Endothelial cell of umbilical vein (primary cell): ENCODE results near the gene BCL11A.

ENCODE experiments used
- EZH2 ChIP-seq: IDR thresholded peaks from 2 replicates; pipeline ENCODE4 v1.6.1; 2012; ENCODE audit warnings: borderline replicate concordance, low read depth, mild to moderate bottlenecking, moderate library complexity, low read length, inconsistent platforms; ENCODE audit not compliant: severe bottlenecking
- GATA2 ChIP-seq: IDR thresholded peaks from 2 replicates; pipeline ENCODE4 v1.7.0; 2011; ENCODE audit warnings: low read depth, mild to moderate bottlenecking, moderate library complexity, mixed read lengths, low read length; ENCODE audit not compliant: insufficient read length, insufficient read depth
- JUN ChIP-seq: IDR thresholded peaks from 2 replicates; pipeline ENCODE4 v1.6.1; 2011; ENCODE audit warnings: borderline replicate concordance, low read depth; ENCODE audit not compliant: insufficient read length, insufficient read depth
- MAX ChIP-seq: IDR thresholded peaks from 2 replicates; pipeline ENCODE4 v1.6.1; 2011; ENCODE audit not compliant: insufficient read depth, insufficient read length
- MYC ChIP-seq: IDR thresholded peaks from one replicate; pipeline ENCODE4 v1.6.1; 2011; ENCODE audit warnings: mild to moderate bottlenecking, low read depth, low read length
- POLR2AphosphoS5 ChIP-seq: IDR thresholded peaks from 2 replicates; pipeline ENCODE4 v1.6.1; 2012; ENCODE audit warnings: low read depth, mild to moderate bottlenecking, control low read depth, low read length, moderate library complexity; ENCODE audit not compliant: insufficient read depth
- TF ChIP-seq, protein P1 (sequence below), 2 donors: IDR thresholded peaks; 1 replicate in 1 of 2; 2 replicates in 1 of 2; pipeline ENCODE4 v1.5.1; 2011; ENCODE audit warnings: low read length in 2 of 2, mild to moderate bottlenecking in 2 of 2, moderate library complexity in 2 of 2, control low read depth in 1 of 2, inconsistent platforms in 1 of 2, low read depth in 1 of 2; ENCODE audit not compliant: insufficient read depth in 1 of 2; ENCODE audit errors: extremely low read depth in 1 of 2

GRCh38 chr2:60512641-60513040 lies 40.8 kb downstream of the BCL11A start:
- TF ChIP-seq, protein P1, sequence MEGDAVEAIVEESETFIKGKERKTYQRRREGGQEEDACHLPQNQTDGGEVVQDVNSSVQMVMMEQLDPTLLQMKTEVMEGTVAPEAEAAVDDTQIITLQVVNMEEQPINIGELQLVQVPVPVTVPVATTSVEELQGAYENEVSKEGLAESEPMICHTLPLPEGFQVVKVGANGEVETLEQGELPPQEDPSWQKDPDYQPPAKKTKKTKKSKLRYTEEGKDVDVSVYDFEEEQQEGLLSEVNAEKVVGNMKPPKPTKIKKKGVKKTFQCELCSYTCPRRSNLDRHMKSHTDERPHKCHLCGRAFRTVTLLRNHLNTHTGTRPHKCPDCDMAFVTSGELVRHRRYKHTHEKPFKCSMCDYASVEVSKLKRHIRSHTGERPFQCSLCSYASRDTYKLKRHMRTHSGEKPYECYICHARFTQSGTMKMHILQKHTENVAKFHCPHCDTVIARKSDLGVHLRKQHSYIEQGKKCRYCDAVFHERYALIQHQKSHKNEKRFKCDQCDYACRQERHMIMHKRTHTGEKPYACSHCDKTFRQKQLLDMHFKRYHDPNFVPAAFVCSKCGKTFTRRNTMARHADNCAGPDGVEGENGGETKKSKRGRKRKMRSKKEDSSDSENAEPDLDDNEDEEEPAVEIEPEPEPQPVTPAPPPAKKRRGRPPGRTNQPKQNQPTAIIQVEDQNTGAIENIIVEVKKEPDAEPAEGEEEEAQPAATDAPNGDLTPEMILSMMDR (IDR thresholded peaks at IDR 0.05; ENCODE audit: extremely low read depth in 1 of 2, insufficient read depth in 1 of 2, low read depth in 1 of 2, low read length in 2 of 2) = no peak
- TF ChIP-seq POLR2AphosphoS5 = no peak
- TF ChIP-seq EZH2 = no peak
- TF ChIP-seq GATA2 = no peak
- TF ChIP-seq MYC = no peak
- TF ChIP-seq MAX = no peak
- TF ChIP-seq JUN = peak; percentile 16
